IMR-90 (cell line): Measurements from ENCODE around the gene SKAP1. TPM values are rescaled to one million over a fixed set of nuclear protein-coding genes. Genes with fewer than 3 reads are reported as not detected.

ENCODE experiments used
- ATAC-seq: fragments of 200-7000 bp; cut with Tn5 transposase; 2 replicates; pipeline ENCODE4 v1.9.1; 2020; ENCODE audit warnings: low read depth, mild to moderate bottlenecking, moderate library complexity
- BruUV-seq: library from RNA; stranded (reverse); fragments of 400-500 nt; replicated peaks from 2 replicates; lab custom pipeline; 2021; lab: Mats Ljungman, UMichigan
- CTCF ChIA-PET: fragments of 300-600 bp; formaldehyde crosslinking; extraction: SDS; loops from one replicate; lab custom pipeline; 2021; ENCODE audit warnings: antibody characterized with exemption; lab: Yijun Ruan, JAX
- POLR2A ChIA-PET: fragments of 300-600 bp; sonication (Branson Sonifier 250); formaldehyde crosslinking; loops from one replicate; lab custom pipeline; 2022; ENCODE audit warnings: antibody characterized with exemption; ENCODE audit not compliant: unreplicated experiment; lab: Charles Lee
- DNase-seq: peaks from one replicate; pipeline ENCODE4 v3.0.0; 2013
- H2AFZ ChIP-seq: replicated peaks from 2 replicates; pipeline ENCODE3; 2013; ENCODE audit warnings: low read length, mild to moderate bottlenecking; ENCODE audit not compliant: poor library complexity
- H2AK5ac ChIP-seq: 2 replicates; pipeline ENCODE4 v1.6.1; 2013; ENCODE audit warnings: low read depth, low read length, inconsistent platforms
- H2AK9ac ChIP-seq: replicated peaks from 2 replicates; pipeline ENCODE3; 2013; ENCODE audit warnings: mild to moderate bottlenecking, low read depth, low read length, moderate library complexity; ENCODE audit not compliant: poor library complexity
- H2BK120ac ChIP-seq: 2 replicates; pipeline ENCODE4 v1.6.1; 2013; ENCODE audit warnings: low read depth, low read length, inconsistent platforms
- H2BK15ac ChIP-seq: 3 replicates; pipeline ENCODE4 v1.6.1; 2013; ENCODE audit warnings: low read depth, low read length, inconsistent platforms
- H2BK20ac ChIP-seq: 2 replicates; pipeline ENCODE4 v1.6.1; 2013; ENCODE audit warnings: low read depth, mild to moderate bottlenecking, inconsistent platforms, low read length, moderate library complexity
- H2BK5ac ChIP-seq: 2 replicates; pipeline ENCODE4 v1.6.1; 2013; ENCODE audit warnings: mild to moderate bottlenecking, low read depth, low read length, inconsistent platforms; ENCODE audit not compliant: poor library complexity, severe bottlenecking
- H3K14ac ChIP-seq: replicated peaks from 2 replicates; pipeline ENCODE4 v1.6.1; 2013; ENCODE audit warnings: low read depth, low read length, inconsistent platforms
- H3K18ac ChIP-seq: 2 replicates; pipeline ENCODE4 v1.6.1; 2013; ENCODE audit warnings: low read depth, low read length, control low read depth
- H3K23ac ChIP-seq: 2 replicates; pipeline ENCODE4 v1.6.1; 2013; ENCODE audit warnings: low read depth, low read length, inconsistent platforms
- H3K27ac ChIP-seq: 2 replicates; pipeline ENCODE4 v1.5.1; 2013; ENCODE audit warnings: mild to moderate bottlenecking, control low read depth, low read length; ENCODE audit not compliant: insufficient read depth
- H3K27me3 ChIP-seq: 2 replicates; pipeline ENCODE4 v1.6.1; 2013; ENCODE audit warnings: low read length; ENCODE audit not compliant: control insufficient read depth, insufficient read depth
- H3K36me3 ChIP-seq: 2 replicates; pipeline ENCODE4 v1.6.1; 2013; ENCODE audit warnings: low read length, mixed read lengths; ENCODE audit not compliant: control insufficient read depth, insufficient read depth
- H3K4ac ChIP-seq: 2 replicates; pipeline ENCODE4 v1.6.1; 2013; ENCODE audit warnings: low read depth, low read length, inconsistent platforms
- H3K4me1 ChIP-seq: 2 replicates; pipeline ENCODE4 v1.6.1; 2013; ENCODE audit warnings: low read length, mixed read lengths; ENCODE audit not compliant: control insufficient read depth, insufficient read depth
- H3K4me2 ChIP-seq: 2 replicates; pipeline ENCODE4 v1.6.1; 2013; ENCODE audit warnings: low read depth, mild to moderate bottlenecking, control low read depth, low read length, moderate library complexity
- H3K4me3 ChIP-seq: 2 replicates; pipeline ENCODE4 v1.5.1; 2013; ENCODE audit warnings: low read depth, mild to moderate bottlenecking, control low read depth, low read length, moderate library complexity; ENCODE audit not compliant: insufficient read depth
- H3K56ac ChIP-seq: 2 replicates; pipeline ENCODE4 v1.6.1; 2013; ENCODE audit warnings: low read length, inconsistent platforms; ENCODE audit not compliant: insufficient read depth; ENCODE audit errors: extremely low read depth
- H3K79me1 ChIP-seq, 2 experiments: 2 replicates each; pipeline ENCODE4 v1.6.1; 2013; ENCODE audit warnings: low read length in 2 of 2, inconsistent platforms in 1 of 2, low read depth in 1 of 2
- H3K9ac ChIP-seq: 2 replicates; pipeline ENCODE4 v1.6.1; 2013; ENCODE audit warnings: low read depth, low read length, control low read depth
- H3K9me1 ChIP-seq: 2 replicates; pipeline ENCODE4 v1.6.1; 2013; ENCODE audit warnings: low read length, inconsistent platforms; ENCODE audit not compliant: insufficient read depth
- H3K9me3 ChIP-seq: 2 replicates; pipeline ENCODE4 v1.6.1; 2013; ENCODE audit warnings: low read length; ENCODE audit not compliant: control insufficient read depth, insufficient read depth
- H4K20me1 ChIP-seq: 2 replicates; pipeline ENCODE4 v1.6.1; 2013; ENCODE audit warnings: low read length, inconsistent platforms; ENCODE audit not compliant: insufficient read depth
- H4K5ac ChIP-seq: 2 replicates; pipeline ENCODE4 v1.6.1; 2013; ENCODE audit warnings: mild to moderate bottlenecking, low read depth, low read length, control low read depth
- H4K8ac ChIP-seq, 2 experiments: 2 replicates each; pipeline ENCODE4 v1.6.1; 2013; ENCODE audit warnings: low read depth in 2 of 2, low read length in 2 of 2, control low read depth in 1 of 2, inconsistent platforms in 1 of 2
- H4K91ac ChIP-seq: 2 replicates; pipeline ENCODE4 v1.6.1; 2013; ENCODE audit warnings: low read depth, low read length, inconsistent platforms; ENCODE audit not compliant: insufficient read depth
- BHLHE40 ChIP-seq: fragments of 150-350 bp; IDR thresholded peaks from 2 replicates; pipeline ENCODE4 v1.6.1; 2016; ENCODE audit warnings: mild to moderate bottlenecking, low read depth, low read length
- CEBPB ChIP-seq: IDR thresholded peaks from 2 replicates; pipeline ENCODE4 v1.6.1; 2012; ENCODE audit warnings: low read depth, low read length, improper control_type of control experiment
- CHD1 ChIP-seq: IDR thresholded peaks from 2 replicates; pipeline ENCODE4 v1.6.1; 2012; ENCODE audit warnings: low read depth, low read length, improper control_type of control experiment
- FOS ChIP-seq: fragments of 150-350 bp; IDR thresholded peaks from 2 replicates; pipeline ENCODE4 v1.6.1; 2016; ENCODE audit warnings: low read depth, low read length
- MAFK ChIP-seq: IDR thresholded peaks from 2 replicates; pipeline ENCODE4 v1.6.1; 2012; ENCODE audit warnings: low read depth, low read length, improper control_type of control experiment
- MAZ ChIP-seq: IDR thresholded peaks from 2 replicates; pipeline ENCODE4 v1.6.1; 2012; ENCODE audit warnings: low read depth, mild to moderate bottlenecking, low read length, improper control_type of control experiment, moderate library complexity, borderline replicate concordance
- MXI1 ChIP-seq: IDR thresholded peaks from 2 replicates; pipeline ENCODE4 v1.6.1; 2012; ENCODE audit warnings: low read depth, mild to moderate bottlenecking, low read length, moderate library complexity, borderline replicate concordance
- NFE2L2 ChIP-seq: fragments of 150-350 bp; IDR thresholded peaks from 2 replicates; pipeline ENCODE4 v1.6.1; 2016; ENCODE audit warnings: low read depth, mild to moderate bottlenecking, low read length
- POLR2A ChIP-seq: IDR thresholded peaks from 2 replicates; pipeline ENCODE4 v1.6.1; 2012; ENCODE audit warnings: mild to moderate bottlenecking, low read depth, low read length
- RAD21 ChIP-seq: IDR thresholded peaks from 2 replicates; pipeline ENCODE4 v1.6.1; 2012; ENCODE audit warnings: low read length, improper control_type of control experiment
- RCOR1 ChIP-seq: IDR thresholded peaks from 2 replicates; pipeline ENCODE4 v1.6.1; 2012; ENCODE audit warnings: mild to moderate bottlenecking, low read length, improper control_type of control experiment; ENCODE audit not compliant: insufficient replicate concordance
- RFX5 ChIP-seq: IDR thresholded peaks from 2 replicates; pipeline ENCODE4 v1.8.0; 2012; ENCODE audit warnings: low read depth, mild to moderate bottlenecking, low read length, moderate library complexity
- SMC3 ChIP-seq: fragments of 150-350 bp; IDR thresholded peaks from 2 replicates; pipeline ENCODE4 v1.6.1; 2016; ENCODE audit warnings: low read depth, mild to moderate bottlenecking, antibody characterized with exemption, low read length, moderate library complexity
- WGBS, 2 experiments: methylation state at CpG; one replicate each; pipeline versions ENCODE4 v1.1.5 to v1.1.7; 2013; ENCODE audit warnings: missing lambda C conversion rate in 2 of 2; ENCODE audit not compliant: insufficient read length in 1 of 2; ENCODE audit errors: extremely low coverage in 2 of 2; 5-methylcytosine and 5-hydroxymethylcytosine counted together
- dilution Hi-C: fragments of 300-500 bp; cut with HindIII; formaldehyde crosslinking; loops from one replicate; pipeline ENCODE4 v1.14.3; 2018; ENCODE audit warnings: low sequenced_read_pairs; ENCODE audit not compliant: unreplicated experiment
- in situ Hi-C: fragments of 300-500 bp; cut with MboI; formaldehyde crosslinking; loops from 3 replicates; pipeline ENCODE4 v1.14.3; 2019; ENCODE audit warnings: low sequenced_read_pairs, inconsistent platforms, mixed read lengths
- intact Hi-C: fragments of 100-400 bp; cut with micrococcal nuclease; formaldehyde crosslinking; loops from 2 replicates; pipeline ENCODE4 v1.10.0; 2022
- polyA plus RNA-seq, 3 experiments: library from polyadenylated mRNA; depleted of rRNA; stranded (reverse); fragments of >200 nt; gene quantifications; 2 replicates each; pipeline ENCODE4 v1.2.3, GENCODE V29; 2012; ENCODE audit warnings: low replicate concordance in 1 of 3
- total RNA-seq: library from RNA; depleted of rRNA; stranded (reverse); fragments of >200 nt; gene quantifications from 2 replicates; pipeline ENCODE4 v1.2.3, GENCODE V29; 2012
- TF ChIP-seq, protein P1 (sequence below): fragments of 150-350 bp; IDR thresholded peaks from 2 replicates; pipeline ENCODE4 v1.6.1; 2017; ENCODE audit warnings: mild to moderate bottlenecking, antibody characterized with exemption, low read length, low read depth
- TF ChIP-seq, protein P2 (sequence below): fragments of 150-350 bp; IDR thresholded peaks from 2 replicates; pipeline ENCODE4 v1.6.1; 2016; ENCODE audit warnings: low read depth, mild to moderate bottlenecking, low read length, moderate library complexity, borderline replicate concordance
- TF ChIP-seq, protein P3 (sequence below): conservative IDR thresholded peaks from 2 replicates; pipeline ENCODE4 v1.5.1; 2012; ENCODE audit warnings: mild to moderate bottlenecking, low read depth, low read length, improper control_type of control experiment

The SKAP1 gene
- total and polyA plus RNA-seq, 2 of the 4 experiments (the other 2 are of a cell fraction): not detected

DNA sequence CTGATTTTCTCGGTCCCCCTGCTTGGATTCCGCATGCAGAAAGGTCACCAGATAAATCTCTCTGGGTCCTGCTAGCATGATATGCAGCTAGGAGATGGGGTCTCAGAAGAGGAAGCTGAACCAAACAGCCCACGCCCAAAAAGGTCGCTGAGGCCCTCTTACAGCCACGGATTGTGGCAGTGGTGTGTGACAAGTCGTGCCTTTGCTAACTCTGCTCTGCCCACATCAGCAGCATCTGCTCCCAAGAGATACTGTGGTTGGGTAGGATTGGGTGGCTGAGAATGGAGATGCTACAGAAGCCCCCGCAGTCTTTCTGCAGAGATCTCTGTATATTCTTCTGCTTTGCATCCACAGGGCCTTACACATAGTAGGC, 15.2 kb upstream of the SKAP1 start:
- intact Hi-C loops (no loop called here), dilution Hi-C loops (no loop called here), in situ Hi-C loops (no loop called here)
- Histone ChIP-seq H3K9ac (no peak overlapping the region), H3K4me2 (no peak overlapping the region), H2AK9ac (no peak overlapping the region), H3K9me3 (peaks cover 3% of the 10 kb centered on the region; the same call in 1 of the 2 replicates), H2BK120ac (no peak overlapping the region), H2AK5ac (no peak overlapping the region), H2BK20ac (no peak overlapping the region), H2AFZ (no peak overlapping the region), H3K14ac (no peak overlapping the region), H3K56ac (no peak overlapping the region), H3K23ac (no peak overlapping the region), H3K27ac (no peak overlapping the region), H4K20me1 (no peaks in the 10 kb centered on the region), H3K36me3 (no peaks in the 10 kb centered on the region), H2BK15ac (no peak overlapping the region), H3K9me1 (peaks cover 4% of the 10 kb centered on the region; the same call in 1 of the 2 replicates), H3K18ac (no peak overlapping the region), H3K4me3 (no peak overlapping the region), H3K4ac (no peak overlapping the region), H4K5ac (no peak overlapping the region), H3K27me3 (peaks cover 55% of the 10 kb centered on the region), H4K91ac (no peak overlapping the region), H2BK5ac (no peak overlapping the region), H3K79me1 (no peaks in the 10 kb centered on the region), H4K8ac (no peak overlapping the region), H3K4me1 (no peaks in the 10 kb centered on the region)
- ChIA-PET POLR2A (no interaction called here), CTCF (no interaction called here)
- TF ChIP-seq MAZ (no peak), SMC3 (no peak), RAD21 (no peak), NFE2L2 (no peak), RFX5 (no peak), MXI1 (no peak), RCOR1 (no peak), POLR2A (no peak), CEBPB (no peak), BHLHE40 (no peak), FOS (no peak), MAFK (no peak), CHD1 (no peak)
- TF ChIP-seq, protein P1, sequence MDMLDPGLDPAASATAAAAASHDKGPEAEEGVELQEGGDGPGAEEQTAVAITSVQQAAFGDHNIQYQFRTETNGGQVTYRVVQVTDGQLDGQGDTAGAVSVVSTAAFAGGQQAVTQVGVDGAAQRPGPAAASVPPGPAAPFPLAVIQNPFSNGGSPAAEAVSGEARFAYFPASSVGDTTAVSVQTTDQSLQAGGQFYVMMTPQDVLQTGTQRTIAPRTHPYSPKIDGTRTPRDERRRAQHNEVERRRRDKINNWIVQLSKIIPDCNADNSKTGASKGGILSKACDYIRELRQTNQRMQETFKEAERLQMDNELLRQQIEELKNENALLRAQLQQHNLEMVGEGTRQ: no peak
- TF ChIP-seq, protein P2, sequence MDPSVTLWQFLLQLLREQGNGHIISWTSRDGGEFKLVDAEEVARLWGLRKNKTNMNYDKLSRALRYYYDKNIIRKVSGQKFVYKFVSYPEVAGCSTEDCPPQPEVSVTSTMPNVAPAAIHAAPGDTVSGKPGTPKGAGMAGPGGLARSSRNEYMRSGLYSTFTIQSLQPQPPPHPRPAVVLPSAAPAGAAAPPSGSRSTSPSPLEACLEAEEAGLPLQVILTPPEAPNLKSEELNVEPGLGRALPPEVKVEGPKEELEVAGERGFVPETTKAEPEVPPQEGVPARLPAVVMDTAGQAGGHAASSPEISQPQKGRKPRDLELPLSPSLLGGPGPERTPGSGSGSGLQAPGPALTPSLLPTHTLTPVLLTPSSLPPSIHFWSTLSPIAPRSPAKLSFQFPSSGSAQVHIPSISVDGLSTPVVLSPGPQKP: no peak
- TF ChIP-seq, protein P3, sequence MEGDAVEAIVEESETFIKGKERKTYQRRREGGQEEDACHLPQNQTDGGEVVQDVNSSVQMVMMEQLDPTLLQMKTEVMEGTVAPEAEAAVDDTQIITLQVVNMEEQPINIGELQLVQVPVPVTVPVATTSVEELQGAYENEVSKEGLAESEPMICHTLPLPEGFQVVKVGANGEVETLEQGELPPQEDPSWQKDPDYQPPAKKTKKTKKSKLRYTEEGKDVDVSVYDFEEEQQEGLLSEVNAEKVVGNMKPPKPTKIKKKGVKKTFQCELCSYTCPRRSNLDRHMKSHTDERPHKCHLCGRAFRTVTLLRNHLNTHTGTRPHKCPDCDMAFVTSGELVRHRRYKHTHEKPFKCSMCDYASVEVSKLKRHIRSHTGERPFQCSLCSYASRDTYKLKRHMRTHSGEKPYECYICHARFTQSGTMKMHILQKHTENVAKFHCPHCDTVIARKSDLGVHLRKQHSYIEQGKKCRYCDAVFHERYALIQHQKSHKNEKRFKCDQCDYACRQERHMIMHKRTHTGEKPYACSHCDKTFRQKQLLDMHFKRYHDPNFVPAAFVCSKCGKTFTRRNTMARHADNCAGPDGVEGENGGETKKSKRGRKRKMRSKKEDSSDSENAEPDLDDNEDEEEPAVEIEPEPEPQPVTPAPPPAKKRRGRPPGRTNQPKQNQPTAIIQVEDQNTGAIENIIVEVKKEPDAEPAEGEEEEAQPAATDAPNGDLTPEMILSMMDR: no peak
- no TSS peak for BruUV-seq
- no CpG with 5 or more reads among the region's 7 CpGs for WGBS, 2 experiments
- DNase-seq (no peak), ATAC-seq (no peak)
